ENCODE results near the gene IFT52.
"Not testable (repeated sequence)": the region's sequence is repeated elsewhere in the genome, so short reads cannot be mapped to it uniquely, and the experiment has no call there.

- TF ChIP-seq POLR2AphosphoS5, POLR2A, CTCF (IDR thresholded peaks at IDR 0.05): not testable (repeated sequence)
Measured at GRCh38 chr20:43655176-43655575, 64.4 kb downstream of the IFT52 start.
